ENCODE data around the gene CDPF1.
"Not testable (repeated sequence)": the region's sequence is repeated elsewhere in the genome, so short reads cannot be mapped to it uniquely, and the experiment has no call there.

Gene CDPF1

GRCh38 chr22:46281866-46282678 lies 32.0 kb upstream of the CDPF1 start:
- DNase-seq: no peak

GRCh38 chr22:46280999-46281623 lies 31.0 kb upstream of the CDPF1 start:
- DNase-seq: no peak

GRCh38 chr22:46280063-46280817 lies 30.1 kb upstream of the CDPF1 start:
- DNase-seq: no peak

DNA sequence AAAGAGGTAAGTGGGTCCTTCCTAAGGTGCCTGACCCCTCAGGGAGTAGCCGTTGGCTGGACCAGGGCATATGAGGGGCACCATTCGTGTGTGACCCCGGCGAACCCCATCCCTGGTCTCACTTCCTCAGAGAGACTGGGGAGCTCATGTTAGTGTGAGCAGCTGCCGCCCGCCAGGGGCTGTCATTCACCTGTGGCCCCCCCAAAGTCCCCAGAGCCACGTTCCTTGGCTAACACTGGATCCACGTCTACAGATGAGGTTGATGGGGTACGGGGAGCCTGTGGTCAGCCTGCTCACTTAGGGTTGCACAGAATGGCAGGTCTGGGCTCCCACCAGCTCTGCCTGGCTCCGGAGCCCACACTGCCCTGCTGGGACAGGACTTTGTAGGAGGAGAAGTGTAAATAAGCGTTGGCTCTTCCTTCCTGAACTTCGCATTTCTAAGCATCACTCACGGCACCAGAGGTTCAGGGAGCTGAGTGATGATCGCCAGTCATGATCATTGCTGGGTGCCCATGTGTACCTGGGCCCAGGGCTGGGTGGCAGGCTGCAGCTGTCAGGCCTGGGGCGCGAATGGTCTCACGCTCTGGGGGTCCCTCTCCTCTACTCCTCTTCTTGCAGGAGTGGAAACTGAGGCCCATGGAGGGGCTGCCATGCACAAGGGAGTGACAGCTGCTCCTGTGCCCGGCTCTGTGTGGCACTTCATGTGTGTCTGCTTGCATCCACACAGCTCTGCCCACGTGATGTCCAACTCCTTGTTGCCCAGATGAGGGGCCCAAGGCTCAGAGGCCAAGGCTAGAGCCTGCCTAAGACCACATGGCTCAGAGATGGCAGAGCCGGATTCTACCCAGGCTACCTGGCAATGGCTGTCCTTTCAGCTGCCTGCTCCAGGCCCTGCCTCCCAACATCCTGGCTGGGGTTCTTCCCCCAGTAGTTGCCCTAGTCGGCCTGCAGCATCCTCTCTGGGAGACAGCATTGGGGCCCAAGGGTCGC lies 28.9 kb upstream of the CDPF1 start:
- no peak for DNase-seq

DNA sequence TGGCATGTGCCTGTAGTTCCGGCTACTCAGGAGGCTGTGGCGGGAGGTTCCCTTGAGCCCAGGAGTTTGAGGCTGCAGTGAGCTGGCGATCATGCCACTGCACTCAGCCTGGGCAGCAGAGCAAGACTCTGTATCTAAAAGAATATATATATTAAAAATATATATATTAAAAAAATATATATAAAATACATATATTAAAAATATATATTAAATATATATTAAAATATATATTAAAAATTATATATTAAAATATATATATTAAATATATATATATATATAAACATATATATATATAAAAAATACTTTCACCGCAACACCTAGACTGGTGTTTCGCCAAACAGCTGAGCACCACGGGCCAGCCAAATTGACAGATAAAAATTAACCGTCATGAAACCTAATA lies 26.5 kb upstream of the CDPF1 start:
- no peak for DNase-seq

- no peak for DNase-seq
These were observed 25.5 kb upstream of the CDPF1 start for GRCh38 chr22:46275455-46276122.

- no peak for DNase-seq
These were observed 24.3 kb upstream of the CDPF1 start for GRCh38 chr22:46274381-46274780.

- DNase-seq: no peak
These were observed 23.5 kb upstream of the CDPF1 start for GRCh38 chr22:46273432-46274148.

DNA sequence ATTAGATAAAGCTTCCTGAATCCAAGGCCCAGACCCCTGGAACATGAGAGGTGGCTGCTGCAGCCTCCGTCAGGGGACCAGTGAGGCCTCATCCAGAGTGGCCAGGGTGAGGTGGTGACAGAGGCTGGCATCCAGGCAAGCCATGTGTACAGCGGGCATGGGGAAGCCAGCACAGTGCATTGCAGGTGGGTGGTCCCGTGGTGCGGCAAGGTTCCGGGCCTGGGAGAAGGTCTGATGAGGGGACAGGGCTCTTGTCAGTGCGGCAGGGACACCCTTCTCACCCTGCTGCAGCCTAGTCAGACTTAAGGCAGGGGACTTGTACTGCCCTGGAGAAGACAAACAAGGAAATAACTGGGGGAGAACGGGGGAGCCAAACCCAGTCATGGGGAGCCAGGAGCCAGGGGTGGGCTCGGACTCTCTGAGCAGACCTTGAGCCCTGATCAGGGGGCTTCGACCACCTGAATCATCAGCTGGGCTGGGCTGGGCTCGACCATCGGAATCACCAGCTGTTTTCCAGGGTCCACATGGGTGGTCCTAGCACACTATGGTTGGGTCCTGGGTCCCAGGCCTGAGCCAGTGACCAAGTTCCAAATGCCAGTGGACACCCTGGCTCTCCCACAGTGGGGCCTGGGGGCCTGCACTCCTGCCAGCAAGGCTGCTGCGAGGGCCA lies 22.8 kb upstream of the CDPF1 start:
- DNase-seq: no peak

DNA sequence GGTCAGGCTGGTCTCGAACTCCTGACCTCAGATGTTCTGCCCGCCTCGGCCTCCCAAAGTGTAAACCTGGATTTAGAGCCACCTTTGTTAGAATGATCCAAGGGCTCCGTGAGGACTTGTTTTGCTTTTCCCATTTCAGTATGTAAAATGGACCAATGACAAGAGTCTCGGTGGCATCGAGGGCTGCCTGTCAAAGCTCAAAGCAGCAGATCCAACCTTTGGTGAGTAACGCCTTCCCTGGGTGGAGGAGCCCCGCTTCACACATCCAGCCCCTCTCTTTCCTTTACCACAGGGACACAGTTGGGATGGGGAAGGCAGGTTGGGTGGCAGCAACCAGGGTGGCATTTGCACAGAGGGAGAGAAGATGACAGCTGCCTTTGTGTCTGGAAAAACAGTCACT lies 22.1 kb upstream of the CDPF1 start:
- DNase-seq: no peak

DNA sequence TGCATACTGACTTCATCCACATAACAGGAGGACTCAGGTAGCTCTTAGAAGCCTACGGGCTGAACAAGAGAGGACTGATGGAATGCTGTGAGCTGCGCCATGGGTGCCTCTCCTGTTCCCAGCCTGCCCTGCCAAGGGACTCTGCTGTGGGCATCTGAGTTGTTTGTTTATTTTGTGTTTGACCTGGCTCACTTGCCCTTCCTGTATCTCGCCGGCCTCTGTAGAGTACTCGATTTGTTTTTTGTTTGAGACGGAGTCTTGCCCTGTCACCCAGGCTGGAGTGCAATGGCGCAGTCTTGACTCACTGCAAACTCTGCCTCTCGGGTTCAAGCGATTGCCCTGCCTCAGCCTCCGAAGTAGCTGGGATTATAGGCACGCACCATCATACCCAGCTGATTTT lies 19.5 kb upstream of the CDPF1 start:
- no peak for DNase-seq

DNA sequence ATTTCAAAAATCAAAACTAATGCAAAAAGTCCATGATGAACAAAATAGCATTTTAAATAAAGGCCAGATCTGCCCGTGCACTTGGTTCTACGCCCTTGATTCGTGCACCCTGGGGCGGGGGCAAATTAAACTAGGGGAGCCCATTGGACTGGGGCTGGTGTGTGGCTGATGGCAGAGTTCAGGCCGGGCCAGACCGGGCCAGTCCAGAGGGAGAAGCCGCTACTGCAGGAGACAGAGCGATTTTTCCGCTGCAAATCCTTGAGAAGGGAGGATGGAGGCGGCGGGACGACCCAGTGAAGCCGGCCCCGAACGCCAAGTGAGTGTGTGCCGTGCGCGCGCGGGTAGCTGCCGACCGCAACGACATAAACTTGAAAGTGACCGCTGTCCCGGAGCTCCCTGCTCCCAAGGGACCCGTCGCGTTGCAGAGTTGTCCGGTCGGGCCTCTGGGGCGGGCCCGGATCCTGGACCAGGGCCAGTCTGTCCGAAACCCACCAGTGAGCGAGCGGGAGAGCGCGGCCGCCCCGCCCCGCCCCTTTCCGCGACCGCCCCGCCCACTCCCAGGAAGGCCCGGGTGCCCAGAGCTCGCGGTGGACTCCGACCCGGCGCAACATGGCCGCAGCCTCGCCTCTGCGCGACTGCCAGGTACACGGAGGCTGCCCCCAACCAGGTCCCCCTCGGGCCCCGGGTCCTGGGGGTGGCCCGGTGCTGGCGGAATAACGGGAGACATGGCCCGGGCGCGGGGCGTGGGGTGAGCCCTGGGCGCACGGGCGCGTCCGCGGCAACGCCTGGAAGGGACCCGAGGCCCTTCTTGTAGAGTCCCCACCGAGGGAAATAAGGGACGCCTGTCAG lies 17.6 kb upstream of the CDPF1 start, which contains the start of gene TTC38:
TTC38 (plus strand) TSS at position 578 of the 849 bp plus-strand sequence; CDS start at position 610, 32 bp downstream.
- DNase-seq: peak; percentile 6

DNA sequence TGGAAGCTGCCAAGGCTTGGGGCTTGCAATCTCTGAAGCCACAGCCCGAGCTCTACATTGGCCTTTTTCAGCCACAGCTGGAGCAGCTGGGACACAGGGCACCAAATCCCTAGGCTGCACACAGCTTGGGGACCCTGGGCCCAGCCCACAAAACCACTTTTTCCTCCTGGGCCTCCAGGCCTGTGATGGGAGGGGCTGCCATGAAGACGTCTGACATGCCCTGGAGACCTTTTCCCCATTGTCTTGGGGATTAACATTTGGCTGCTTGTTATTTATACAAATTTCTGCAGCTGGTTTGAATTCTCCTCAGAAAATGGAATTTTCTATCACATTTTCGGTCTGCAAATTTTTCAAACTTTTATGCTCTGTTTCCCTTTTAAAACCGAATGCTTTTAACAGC lies 15.5 kb upstream of the CDPF1 start:
- DNase-seq: not testable (repeated sequence)

DNA sequence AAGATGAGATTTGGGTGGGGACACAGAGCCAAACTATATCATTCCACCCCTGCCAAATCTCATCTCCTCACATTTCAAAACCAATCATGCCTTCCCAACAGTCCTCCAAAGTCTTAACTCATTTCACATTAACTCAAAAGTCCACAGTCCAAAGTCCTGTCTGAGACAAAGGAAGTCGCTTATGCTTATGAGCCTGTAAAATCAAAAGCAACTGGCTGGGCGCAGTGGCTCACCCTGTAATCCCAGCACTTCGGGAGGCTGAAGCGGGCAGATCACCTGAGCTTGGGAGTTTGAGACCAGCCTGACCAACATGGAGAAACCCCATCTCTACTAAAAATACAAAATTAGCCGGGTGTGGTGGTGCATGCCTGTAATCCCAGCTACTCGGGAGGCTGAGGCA lies 14.4 kb upstream of the CDPF1 start:
- not testable (repeated sequence) for DNase-seq

DNA sequence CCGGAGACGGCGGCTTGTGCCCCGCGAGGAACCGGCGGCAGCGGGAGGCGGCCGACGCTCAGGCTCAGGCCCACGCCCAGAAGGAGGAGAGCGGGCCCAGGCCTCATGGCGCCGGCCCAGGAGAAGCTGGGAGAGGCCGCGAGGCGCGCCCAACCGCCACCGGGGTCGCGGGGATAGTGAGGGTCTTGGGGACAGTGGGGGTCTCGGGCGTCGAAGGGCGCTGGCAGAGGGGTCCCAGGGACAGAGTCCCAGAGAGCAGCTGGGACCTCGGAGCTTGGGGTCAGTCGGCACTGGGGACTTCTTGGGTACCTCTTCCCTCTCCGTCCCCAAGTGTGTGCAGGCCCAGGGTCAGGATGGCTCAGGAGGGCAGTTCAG lies 13.1 kb upstream of the CDPF1 start, which contains the start of gene PKDREJ:
PKDREJ (minus strand) TSS at position 128 of the 375 bp plus-strand sequence; CDS start at position 107, 21 bp downstream.
- DNase-seq: no peak

- DNase-seq: no peak
These were observed 12.5 kb upstream of the CDPF1 start for GRCh38 chr22:46262449-46263215.

DNA sequence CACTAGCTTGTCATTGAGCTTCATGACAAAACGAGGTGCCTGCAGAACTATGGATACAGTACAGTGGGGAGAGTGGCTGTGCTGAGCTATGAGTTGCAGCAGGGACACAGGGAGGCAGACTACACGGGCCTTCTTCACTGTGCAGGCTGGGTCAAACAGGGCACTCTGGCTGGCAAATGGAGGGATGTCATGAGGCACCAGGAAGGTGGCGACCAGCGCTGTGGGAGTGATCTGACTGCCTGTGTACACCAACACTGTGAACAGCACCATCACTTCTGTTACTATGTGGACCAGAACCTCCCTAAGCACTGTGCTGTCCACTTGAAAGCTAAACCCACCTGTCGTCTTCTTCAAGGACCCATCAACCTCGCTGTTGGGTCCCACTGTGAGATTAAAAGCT lies 9.9 kb upstream of the CDPF1 start:
- no peak for DNase-seq

DNA sequence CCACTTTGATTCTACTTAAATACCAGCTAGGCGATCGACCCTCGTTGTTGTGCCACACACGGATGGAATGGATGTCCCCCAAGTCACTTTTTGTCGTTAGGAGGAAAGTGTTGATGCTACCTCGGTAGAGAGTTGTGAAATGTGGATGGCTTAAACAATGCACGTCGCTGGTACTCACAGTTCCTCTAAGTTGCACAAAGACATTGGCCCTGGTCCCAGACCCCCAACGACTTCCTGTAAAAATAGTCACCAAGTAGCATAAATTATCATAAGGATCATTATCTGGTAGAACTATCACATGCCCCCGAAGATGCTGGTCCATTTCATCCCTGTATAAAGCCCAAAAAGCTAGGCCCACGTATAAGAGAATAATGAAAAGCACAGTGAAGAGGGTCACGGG lies 9.3 kb upstream of the CDPF1 start:
- no peak for DNase-seq

Measured in NCI-H2171 (cell line).